Ascending aorta (tissue), 2 donors: Measurements from ENCODE around the gene FKBP11. TPM values are rescaled to one million over a fixed set of nuclear protein-coding genes. Genes with fewer than 3 reads are reported as not detected.

ENCODE experiments used
- DNase-seq, 2 donors: peaks; one replicate each; pipeline ENCODE4 v3.0.0-alpha.2; 2019; ENCODE audit warnings: low spot score in 2 of 2
- H3K27ac ChIP-seq, 2 donors: fragments of 200-600 bp; sonication (generic); one replicate each; pipeline ENCODE4 v1.5.1; 2016 to 2017; ENCODE audit warnings: mild to moderate bottlenecking in 1 of 2
- H3K27me3 ChIP-seq: fragments of 200-600 bp; sonication (generic); one replicate; pipeline ENCODE4 v1.5.1; 2017
- H3K36me3 ChIP-seq, 2 donors: fragments of 200-600 bp; sonication (generic); one replicate each; pipeline ENCODE4 v1.5.1; 2016
- H3K4me1 ChIP-seq, 2 donors: fragments of 200-600 bp; sonication (generic); one replicate each; pipeline ENCODE4 v1.5.1; 2016 to 2017; ENCODE audit warnings: mild to moderate bottlenecking in 1 of 2
- H3K4me3 ChIP-seq, 2 donors: fragments of 200-600 bp; sonication (generic); one replicate each; pipeline ENCODE4 v1.5.1; 2016 to 2017; ENCODE audit warnings: mild to moderate bottlenecking in 1 of 2
- H3K9me3 ChIP-seq, 2 donors: fragments of 200-600 bp; sonication (generic); one replicate each; pipeline ENCODE4 v1.5.1; 2016
- CTCF ChIP-seq, 3 experiments: fragments of 200-600 bp in 2 of 3; fragments of 450-650 bp in 1 of 3; sonication (generic) in 2 of 3; IDR thresholded peaks; one replicate each; pipeline ENCODE4 v1.5.1; 2016 to 2019; ENCODE audit warnings: antibody characterized with exemption in 3 of 3, mild to moderate bottlenecking in 1 of 3, moderate library complexity in 1 of 3
- intact Hi-C: fragments of 100-400 bp; cut with DNase I; formaldehyde crosslinking; loops from one replicate; pipeline ENCODE4 v1.15.1; 2023
- total RNA-seq: library from RNA; depleted of rRNA; stranded (reverse); fragments of >200 nt; gene quantifications from one replicate; pipeline ENCODE4 v1.1.0, GENCODE V29; 2016

Gene FKBP11
- total RNA-seq, 1 donor from 2014 or later: 38.8 TPM

GRCh38 chr12:48958049-48958388, 32.7 kb upstream of the FKBP11 start:
- Histone ChIP-seq H3K36me3 (no peaks in the 10 kb centered on the region), H3K4me3 (peak overlapping the region; percentile 72 to 95), H3K4me1 (peaks cover 0 to 18% of the 10 kb centered on the region in 2 donors), H3K9me3 (no peaks in the 10 kb centered on the region), H3K27ac (peak overlapping the region in 1 of 2 donors; percentile 45), H3K27me3 (no peaks in the 10 kb centered on the region)
- TF ChIP-seq CTCF (IDR thresholded peaks at IDR 0.05): no peak
- no peak for DNase-seq
- intact Hi-C loops: loop anchor here (5.0 kb wide), 1 partner anchor 241 kb away; the partner anchor contains the start of gene CCNT1

- Histone ChIP-seq H3K27me3 (no peaks in the 10 kb centered on the region), H3K27ac (peak within 1 kb of the TSS; percentile 81 to 84), H3K36me3 (no peaks in the 10 kb centered on the region), H3K4me1 (peaks cover 0 to 18% of the 10 kb centered on the region in 2 donors), H3K4me3 (peak within 1 kb of the TSS; percentile 72 to 95), H3K9me3 (no peaks in the 10 kb centered on the region)
- peak; percentile 75 to 96 for DNase-seq
- intact Hi-C loops: loop anchor here (2.0 to 5.0 kb wide), 3 partner anchors 105 to 240 kb away; partner anchors contain the start of genes CCNT1 and DDX23
- no peak for TF ChIP-seq CTCF (IDR thresholded peaks at IDR 0.05)
These were observed 32.1 kb upstream of the FKBP11 start, which contains the start of gene ARF3 for GRCh38 chr12:48957141-48958048. ARF3 (minus strand) TSS chr12:48957487; CDS start chr12:48941095, 16,392 bp downstream.

- DNase-seq: peak; percentile 62 to 92
- no peaks in the 10 kb centered on the region for H3K9me3 ChIP-seq
- TF ChIP-seq CTCF (IDR thresholded peaks at IDR 0.05): no peak
- H3K36me3 ChIP-seq: no peaks in the 10 kb centered on the region
- peak overlapping the region; percentile 72 to 95 for H3K4me3 ChIP-seq
- H3K27ac ChIP-seq: peak overlapping the region; percentile 81 to 84
- no peaks in the 10 kb centered on the region for H3K27me3 ChIP-seq
- intact Hi-C loops: loop anchor here (2.0 to 5.0 kb wide), 3 partner anchors 104 to 239 kb away; partner anchors contain the start of genes CCNT1 and DDX23
- H3K4me1 ChIP-seq: peaks cover 0 to 18% of the 10 kb centered on the region in 2 donors
These were observed 31.2 kb upstream of the FKBP11 start for GRCh38 chr12:48956279-48957140.

GRCh38 chr12:48954841-48955501, 29.7 kb upstream of the FKBP11 start:
- DNase-seq: no peak
- no peaks in the 10 kb centered on the region for H3K9me3 ChIP-seq
- no peaks in the 10 kb centered on the region for H3K36me3 ChIP-seq
- no peaks in the 10 kb centered on the region for H3K27me3 ChIP-seq
- no peak for TF ChIP-seq CTCF (IDR thresholded peaks at IDR 0.05)
- H3K4me3 ChIP-seq: no peak overlapping the region
- intact Hi-C loops: loop anchor here (5.0 kb wide), 1 partner anchor 238 kb away; the partner anchor contains the start of gene CCNT1
- peaks cover 0 to 18% of the 10 kb centered on the region in 2 donors for H3K4me1 ChIP-seq
- no peak overlapping the region for H3K27ac ChIP-seq

- intact Hi-C loops: no loop called here
These were observed 28.8 kb upstream of the FKBP11 start for GRCh38 chr12:48954061-48954460.

More at GRCh38 chr12:48954061-48954460, 28.8 kb upstream of the FKBP11 start:
- Histone ChIP-seq H3K4me1 (peaks cover 0 to 18% of the 10 kb centered on the region in 2 donors), H3K36me3 (peaks cover 0 to 2% of the 10 kb centered on the region in 2 donors), H3K27me3 (no peaks in the 10 kb centered on the region), H3K4me3 (no peak overlapping the region), H3K9me3 (no peaks in the 10 kb centered on the region), H3K27ac (no peak overlapping the region)
- TF ChIP-seq CTCF (IDR thresholded peaks at IDR 0.05): no peak
- no peak for DNase-seq
